HG02623 (cell line): Measurements from ENCODE around the gene GNA14.
"Not testable (repeated sequence)": the region's sequence is repeated elsewhere in the genome, so short reads cannot be mapped to it uniquely, and the experiment has no call there.

ENCODE experiments used
- ATAC-seq: cut with Tn5 transposase; IDR thresholded peaks from one replicate; pipeline ENCODE4 v1.9.1; 2021; ENCODE audit warnings: moderate library complexity; ENCODE audit not compliant: unreplicated experiment

Gene GNA14

GRCh38 chr9:77421506-77422265 lies 226.4 kb downstream of the GNA14 start:
- ATAC-seq, result no peak

GRCh38 chr9:77420641-77421040 lies 227.5 kb downstream of the GNA14 start:
- no peak for ATAC-seq

GRCh38 chr9:77418226-77418625 lies 229.9 kb downstream of the GNA14 start:
- no peak for ATAC-seq

DNA sequence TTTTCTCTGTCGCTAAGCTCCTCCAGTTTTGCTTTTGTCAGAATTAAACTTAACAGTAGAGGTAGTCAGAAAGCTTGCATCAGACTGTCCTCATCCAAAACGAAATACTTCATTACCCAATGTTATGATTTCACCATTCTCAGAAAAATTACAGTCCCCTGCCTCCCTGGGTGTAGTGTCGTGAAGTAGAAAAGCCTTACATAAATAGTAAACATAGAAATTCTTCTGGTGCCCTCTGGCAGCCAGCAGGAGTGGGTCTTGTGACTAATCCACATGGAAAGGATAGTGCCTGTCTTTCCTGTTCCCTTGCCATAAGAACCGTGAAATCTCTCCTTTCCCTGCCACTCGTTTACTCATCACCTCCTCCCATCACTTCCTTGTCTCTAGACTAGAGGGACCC lies 230.6 kb downstream of the GNA14 start:
- no peak for ATAC-seq

DNA sequence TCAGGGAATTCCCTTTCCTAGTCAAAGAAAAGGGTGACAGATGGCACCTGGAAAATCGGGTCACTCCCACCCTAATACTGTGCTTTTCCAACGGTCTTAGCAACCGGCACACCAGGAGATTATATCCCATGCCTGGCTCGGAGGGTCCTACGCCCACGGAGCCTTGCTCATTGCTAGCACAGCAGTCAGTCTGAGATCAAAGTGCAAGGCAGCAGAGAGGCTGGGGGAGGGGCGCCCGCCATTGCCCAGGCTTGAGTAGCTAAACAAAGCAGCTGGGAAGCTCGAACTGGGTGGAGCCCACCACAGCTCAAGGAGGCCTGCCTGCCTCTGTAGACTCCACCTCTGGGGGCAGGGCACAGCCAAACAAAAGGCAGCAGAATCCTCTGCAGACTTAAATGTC lies 239.6 kb downstream of the GNA14 start:
- not testable (repeated sequence) for ATAC-seq

GRCh38 chr9:77403239-77403638 lies 244.9 kb downstream of the GNA14 start:
- ATAC-seq, result no peak

- ATAC-seq, result no peak
Measured at GRCh38 chr9:77402286-77402685, 245.8 kb downstream of the GNA14 start.

- ATAC-seq, result no peak
Measured at GRCh38 chr9:77399964-77400363, 248.2 kb downstream of the GNA14 start.

GRCh38 chr9:77398581-77398980 lies 249.5 kb downstream of the GNA14 start:
- not testable (repeated sequence) for ATAC-seq

GRCh38 chr9:77392328-77392727 lies 255.8 kb downstream of the GNA14 start:
- ATAC-seq, result no peak

DNA sequence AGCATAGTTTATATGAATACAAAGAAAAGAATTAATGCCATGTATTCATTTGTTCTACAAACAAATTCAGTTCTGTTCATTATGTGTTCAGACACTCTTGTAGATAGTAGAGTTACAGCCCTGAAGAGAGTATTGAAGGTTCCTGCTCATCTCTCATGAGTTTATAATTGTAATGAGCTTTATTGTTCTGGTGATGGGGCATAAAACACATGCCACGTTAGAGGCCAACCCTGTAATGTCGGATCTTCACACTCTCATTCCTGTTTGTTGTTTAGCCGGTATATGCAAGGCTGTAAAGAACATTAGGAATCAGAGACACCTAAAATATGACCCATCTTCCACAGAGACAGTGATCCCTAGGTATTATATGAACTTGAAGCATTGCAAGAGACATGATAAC lies 256.3 kb downstream of the GNA14 start:
- no peak for ATAC-seq

- ATAC-seq, result no peak
Measured at GRCh38 chr9:77386187-77386586, 261.9 kb downstream of the GNA14 start.

DNA sequence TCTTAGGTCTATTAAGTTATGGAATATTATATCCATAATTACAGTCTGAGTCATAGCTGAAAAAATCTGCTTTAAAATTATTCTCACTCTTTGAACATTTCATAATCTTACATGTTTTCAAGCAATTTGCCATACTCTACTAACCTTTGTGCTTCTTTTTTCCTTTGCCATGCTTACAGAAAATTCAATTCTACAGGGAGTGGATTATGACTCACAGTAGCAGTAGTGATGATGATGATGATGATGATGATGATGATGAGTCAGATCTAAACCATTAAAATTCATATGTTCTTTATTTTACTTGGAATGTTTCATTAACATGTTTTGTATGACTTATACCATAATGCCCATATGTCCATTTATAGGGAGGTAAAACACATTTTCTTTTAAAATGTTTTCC lies 263.7 kb downstream of the GNA14 start:
- no peak for ATAC-seq

GRCh38 chr9:77375956-77376532 lies 272.1 kb downstream of the GNA14 start:
- ATAC-seq, result no peak

DNA sequence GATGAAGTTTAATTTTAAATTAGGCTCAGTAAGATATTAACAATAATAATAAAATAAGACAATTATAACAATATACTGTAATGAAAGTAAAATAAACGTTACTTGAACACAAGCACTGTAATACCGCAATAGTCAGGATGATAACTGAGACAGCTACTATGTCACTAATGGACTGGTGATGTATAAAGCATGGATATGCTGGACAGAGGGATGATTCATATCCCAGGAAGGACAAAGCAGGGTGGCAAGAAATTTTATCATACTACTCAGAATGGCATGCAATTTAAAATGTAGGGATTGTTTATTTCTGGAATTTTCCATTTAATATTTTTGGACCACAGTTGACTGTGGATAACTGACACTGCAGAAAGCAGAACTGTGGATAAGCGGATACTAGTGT lies 273.9 kb downstream of the GNA14 start:
- no peak for ATAC-seq
